T-helper 17 cell (primary cell): ENCODE results near the gene FAM111A. TPM values are rescaled to one million over a fixed set of nuclear protein-coding genes. Genes with fewer than 3 reads are reported as not detected.
"Not testable (repeated sequence)": the region's sequence is repeated elsewhere in the genome, so short reads cannot be mapped to it uniquely, and the experiment has no call there.

Source experiments
- ATAC-seq: fragments of 150-1000 bp; cut with Tn5 transposase; 2 replicates; pipeline ENCODE4 v1.10.0; 2021; ENCODE audit warnings: mild to moderate bottlenecking, moderate library complexity
- DNase-seq, 3 donors: peaks; one replicate each; pipeline versions ENCODE4 v3.0.0 to v3.0.0-alpha.2; 2020 to 2021
- H3K9me3 ChIP-seq: one replicate; pipeline ENCODE4 v1.7.0; 2013; ENCODE audit warnings: low read length, mild to moderate bottlenecking; ENCODE audit not compliant: control insufficient read depth, poor library complexity, severe bottlenecking
- H3K27ac Mint-ChIP-seq: one replicate; pipeline ENCODE4 v1.8.0; 2022; ENCODE audit warnings: mild to moderate bottlenecking, moderate library complexity, mixed read lengths
- H3K27me3 Mint-ChIP-seq: one replicate; pipeline ENCODE4 v1.8.0; 2022; ENCODE audit warnings: mixed read lengths
- H3K36me3 Mint-ChIP-seq: one replicate; pipeline ENCODE4 v1.8.0; 2022; ENCODE audit warnings: low read depth, mixed read lengths
- H3K4me1 Mint-ChIP-seq: one replicate; pipeline ENCODE4 v1.8.0; 2022; ENCODE audit warnings: mild to moderate bottlenecking, mixed read lengths
- H3K4me3 Mint-ChIP-seq: one replicate; pipeline ENCODE4 v1.8.0; 2022; ENCODE audit warnings: mild to moderate bottlenecking, moderate library complexity, mixed read lengths
- total RNA-seq, 4 donors: library from RNA in 2 of 4; stranded (reverse) in 2 of 4; gene quantifications; one replicate each; pipeline ENCODE4 v1.2.3 and lab custom pipeline; 2022 to 2026

The FAM111A gene, protein sequence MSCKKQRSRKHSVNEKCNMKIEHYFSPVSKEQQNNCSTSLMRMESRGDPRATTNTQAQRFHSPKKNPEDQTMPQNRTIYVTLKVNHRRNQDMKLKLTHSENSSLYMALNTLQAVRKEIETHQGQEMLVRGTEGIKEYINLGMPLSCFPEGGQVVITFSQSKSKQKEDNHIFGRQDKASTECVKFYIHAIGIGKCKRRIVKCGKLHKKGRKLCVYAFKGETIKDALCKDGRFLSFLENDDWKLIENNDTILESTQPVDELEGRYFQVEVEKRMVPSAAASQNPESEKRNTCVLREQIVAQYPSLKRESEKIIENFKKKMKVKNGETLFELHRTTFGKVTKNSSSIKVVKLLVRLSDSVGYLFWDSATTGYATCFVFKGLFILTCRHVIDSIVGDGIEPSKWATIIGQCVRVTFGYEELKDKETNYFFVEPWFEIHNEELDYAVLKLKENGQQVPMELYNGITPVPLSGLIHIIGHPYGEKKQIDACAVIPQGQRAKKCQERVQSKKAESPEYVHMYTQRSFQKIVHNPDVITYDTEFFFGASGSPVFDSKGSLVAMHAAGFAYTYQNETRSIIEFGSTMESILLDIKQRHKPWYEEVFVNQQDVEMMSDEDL
- total RNA-seq (10 to 100 TPM; 60.5 to 63.6 TPM), total RNA-seq (lab: John Stamatoyannopoulos, UW) (113 to 141 reads per million in 2 donors)

DNA sequence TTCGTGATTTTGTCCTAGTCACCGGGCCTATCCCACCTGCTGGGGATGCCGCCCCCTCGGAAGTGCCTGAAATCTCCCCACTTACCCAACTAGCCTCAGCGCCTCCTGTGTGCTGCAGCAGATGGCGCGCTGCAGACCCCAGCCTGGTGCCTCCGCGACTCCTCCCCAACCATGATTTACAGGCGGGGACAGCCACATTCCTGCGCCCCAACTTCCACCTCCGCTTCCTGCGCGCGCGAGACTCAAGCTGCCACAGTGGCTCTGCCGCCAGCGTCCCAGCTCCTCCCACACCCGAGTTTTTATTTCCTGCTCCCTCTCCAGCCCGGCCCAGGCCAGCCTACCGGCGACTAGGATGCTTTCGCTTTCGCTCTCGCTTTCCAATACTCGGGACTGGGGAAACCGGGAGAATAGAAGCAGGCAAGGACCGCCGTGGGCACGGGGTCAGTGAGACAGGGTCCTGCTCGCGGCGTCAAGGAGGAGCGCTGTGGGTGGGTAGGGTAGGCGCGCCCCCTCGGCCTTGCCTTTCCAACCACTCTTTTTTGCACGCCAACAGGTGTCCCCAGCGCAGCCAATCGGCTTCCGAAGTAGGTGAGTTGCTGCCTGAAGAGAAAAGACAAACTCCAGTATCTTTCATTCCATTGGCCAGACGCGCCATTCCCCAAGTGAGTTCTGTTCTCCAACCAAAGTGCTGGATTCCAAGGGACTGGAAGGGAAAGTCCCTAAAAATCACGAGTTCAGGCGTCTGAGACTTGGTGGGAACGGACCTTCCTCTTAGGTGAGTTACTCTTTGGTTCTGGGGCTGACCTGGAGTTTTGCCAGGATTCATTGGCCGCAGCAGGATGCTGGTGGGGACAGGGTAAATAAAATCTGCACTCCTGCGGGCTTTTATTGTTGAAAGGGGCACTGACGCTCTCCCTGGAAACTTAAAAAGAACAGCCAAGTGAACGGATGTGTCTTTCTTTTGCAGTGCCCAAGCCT lies at the start of gene FAM111A:
FAM111A (plus strand) TSS at position 327 of the 978 bp plus-strand sequence. CDS start 6,017 bp downstream, outside the sequence.
- peak within 1 kb of the TSS; percentile 98 for H3K27ac Mint-ChIP-seq
- H3K4me1 Mint-ChIP-seq: peaks cover 44% of the 10 kb centered on the region
- no peaks in the 10 kb centered on the region for H3K27me3 Mint-ChIP-seq
- DNase-seq: peak; percentile 72 to 86 (median 82)
- ATAC-seq: peak; percentile 90
- peak within 1 kb of the TSS; percentile 99 for H3K4me3 Mint-ChIP-seq
- H3K36me3 Mint-ChIP-seq: no peaks in the 10 kb centered on the region
- no peaks in the 10 kb centered on the region for H3K9me3 ChIP-seq

DNA sequence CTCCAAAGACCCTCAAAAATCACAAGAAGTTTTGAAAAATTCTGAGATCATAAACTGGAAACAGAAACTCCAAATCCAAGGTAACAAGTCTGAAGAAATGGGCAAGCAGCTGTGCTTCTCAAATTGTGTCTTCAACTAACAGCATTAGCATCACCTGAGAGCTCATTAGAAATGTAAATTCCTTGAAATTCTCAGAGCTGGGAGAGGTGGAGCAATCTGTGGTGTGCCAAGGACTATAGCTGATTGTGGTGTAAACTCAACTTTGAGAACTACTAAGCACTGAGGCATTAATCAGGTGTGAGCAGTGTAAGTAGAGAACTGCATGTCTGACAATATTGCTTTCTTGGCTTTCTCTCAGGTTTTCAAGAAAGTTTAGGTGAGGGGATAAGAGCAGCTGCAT lies 49.1 kb upstream of the FAM111A start:
- not testable (repeated sequence) for ATAC-seq, H3K9me3 ChIP-seq, H3K36me3 Mint-ChIP-seq, H3K4me3 Mint-ChIP-seq, DNase-seq, H3K4me1 Mint-ChIP-seq, H3K27ac Mint-ChIP-seq
- H3K27me3 Mint-ChIP-seq: peaks cover 36% of the 10 kb centered on the region

DNA sequence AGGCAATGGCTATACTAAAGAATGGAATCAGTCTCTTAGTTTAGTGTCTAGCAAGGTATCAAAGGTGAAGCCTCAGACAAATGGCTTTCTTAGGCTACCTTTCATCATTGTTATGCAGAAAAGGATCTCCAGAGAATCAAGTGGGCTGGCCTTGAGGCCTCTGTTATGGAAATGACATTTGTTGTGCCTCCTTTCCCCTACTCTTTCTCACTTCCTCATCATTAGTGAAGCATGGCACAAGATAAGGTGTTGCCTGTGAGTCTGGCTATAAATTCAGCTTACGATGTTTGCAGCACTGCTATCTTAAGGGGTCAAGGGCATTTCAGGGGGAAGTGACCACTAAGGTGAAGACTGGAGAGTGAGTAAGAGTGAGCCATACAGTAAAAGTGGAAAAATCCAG lies 47.4 kb upstream of the FAM111A start:
- DNase-seq, H3K4me3 Mint-ChIP-seq, H3K4me1 Mint-ChIP-seq, H3K36me3 Mint-ChIP-seq, H3K9me3 ChIP-seq, H3K27ac Mint-ChIP-seq: not testable (repeated sequence)
- ATAC-seq: peak; percentile 50
- H3K27me3 Mint-ChIP-seq: peaks cover 39% of the 10 kb centered on the region

DNA sequence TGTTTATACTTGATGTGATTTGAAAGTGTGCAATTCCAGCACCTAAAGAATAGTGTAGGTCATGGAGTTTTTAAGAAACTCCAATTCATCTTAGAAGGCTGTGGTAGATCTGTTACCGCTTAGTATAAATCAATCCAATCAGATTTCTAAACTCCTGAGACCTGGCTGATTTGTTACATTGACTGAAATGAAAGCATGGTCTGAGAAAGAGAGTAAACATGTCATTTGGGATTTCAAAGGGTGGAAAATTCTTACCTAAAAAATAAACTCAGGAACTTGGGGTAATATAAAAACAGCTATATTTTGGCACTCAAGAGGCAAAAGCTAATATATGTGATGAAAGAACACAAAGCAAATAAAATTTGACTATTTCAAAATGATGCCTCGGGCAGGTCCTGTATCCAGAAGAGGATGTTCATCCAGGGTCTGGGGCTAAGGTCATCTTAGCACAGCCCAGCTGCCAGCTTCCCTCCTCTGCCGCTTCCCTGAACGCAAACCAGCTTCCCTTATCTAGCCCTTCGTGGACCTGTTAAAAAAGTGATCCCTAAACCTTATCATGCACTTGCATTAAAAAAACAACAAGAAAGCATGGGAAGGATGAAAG lies 46.6 kb upstream of the FAM111A start:
- H3K4me1 Mint-ChIP-seq, H3K4me3 Mint-ChIP-seq, H3K27ac Mint-ChIP-seq, DNase-seq, H3K9me3 ChIP-seq, ATAC-seq, H3K36me3 Mint-ChIP-seq: not testable (repeated sequence)
- peaks cover 46% of the 10 kb centered on the region for H3K27me3 Mint-ChIP-seq

DNA sequence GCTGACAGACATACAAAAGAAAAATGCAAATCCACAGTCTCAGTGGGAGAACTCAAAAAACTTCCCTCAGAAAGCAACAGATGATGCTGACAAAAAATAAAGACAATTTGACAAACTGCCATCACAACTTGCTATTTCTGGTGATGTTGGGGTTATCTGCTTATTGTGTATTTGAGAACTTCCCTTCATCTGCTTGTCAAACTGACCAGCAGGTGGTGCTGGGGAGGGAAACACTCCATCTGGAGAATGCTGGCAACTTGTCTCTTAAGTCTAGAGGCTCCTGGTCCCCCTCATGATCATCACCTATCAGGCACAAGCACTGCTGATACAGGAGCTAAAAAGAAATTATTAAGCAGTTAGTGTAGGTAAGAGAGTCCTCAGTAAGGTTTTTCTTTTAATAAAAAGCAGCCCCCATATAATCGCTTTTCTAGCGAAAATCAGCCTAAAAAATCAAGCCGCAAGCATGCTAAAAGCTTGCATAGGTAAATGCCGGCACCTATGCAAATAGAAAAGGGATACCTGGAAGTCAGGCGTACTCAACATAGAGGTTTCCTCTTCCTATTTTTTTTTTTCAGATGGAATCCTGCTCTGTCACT lies 45.4 kb upstream of the FAM111A start:
- ATAC-seq (peak; percentile 78), DNase-seq (peak; percentile 41 to 59 (median 49))
- Mint-ChIP-seq H3K4me3 (no peak overlapping the region), H3K4me1 (peaks cover 12% of the 10 kb centered on the region), H3K36me3 (no peaks in the 10 kb centered on the region), H3K27ac (no peak overlapping the region), H3K27me3 (peaks cover 37% of the 10 kb centered on the region)
- H3K9me3 ChIP-seq: no peaks in the 10 kb centered on the region

DNA sequence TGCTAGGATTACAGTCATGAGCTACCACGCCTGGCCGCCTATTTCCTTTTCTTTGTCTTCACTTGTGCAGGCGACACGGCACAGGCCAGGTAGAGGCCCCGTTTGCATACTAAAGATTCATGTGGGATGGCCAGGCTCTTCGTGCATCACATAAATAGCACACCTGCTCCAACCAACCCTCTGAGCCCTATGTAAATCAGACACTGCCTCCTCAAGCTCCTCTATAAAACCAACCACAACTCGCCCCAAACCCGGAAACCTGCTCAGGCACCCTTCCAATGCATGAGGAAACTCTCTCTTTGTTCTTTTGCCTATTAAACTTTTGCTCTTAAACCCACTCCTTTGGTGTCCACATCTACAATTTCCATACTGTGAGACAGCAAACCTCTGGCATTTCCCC lies 44.7 kb upstream of the FAM111A start:
- DNase-seq, H3K27ac Mint-ChIP-seq, H3K36me3 Mint-ChIP-seq, ATAC-seq, H3K9me3 ChIP-seq: not testable (repeated sequence)
- H3K27me3 Mint-ChIP-seq: peaks cover 31% of the 10 kb centered on the region
- peak overlapping the region; percentile 52 for H3K4me3 Mint-ChIP-seq
- peaks cover 16% of the 10 kb centered on the region for H3K4me1 Mint-ChIP-seq

DNA sequence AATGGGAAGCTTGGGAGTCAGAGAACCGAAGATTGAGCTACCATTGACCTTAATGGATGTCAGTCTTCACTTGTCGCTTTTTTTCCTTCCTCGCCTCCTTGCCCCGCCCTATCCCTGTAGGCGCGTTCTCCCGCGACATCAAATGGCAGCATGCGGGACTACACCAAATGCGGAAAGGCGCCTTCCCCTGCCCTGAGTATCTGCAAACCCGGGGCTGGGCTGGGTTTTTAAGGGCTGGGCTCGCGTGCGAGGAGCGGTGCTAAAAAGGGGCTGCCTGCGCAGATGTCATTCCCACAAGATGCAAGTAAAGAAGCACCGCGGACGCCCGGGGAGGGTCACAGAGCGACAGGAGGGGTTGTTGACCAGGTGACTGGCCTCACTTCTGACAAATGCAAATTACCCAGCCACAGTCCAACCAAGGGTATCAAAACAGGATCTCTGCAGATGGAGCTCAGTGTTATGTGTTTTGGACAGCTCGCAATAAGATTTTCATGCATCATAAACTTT lies 40.3 kb upstream of the FAM111A start:
- H3K36me3 Mint-ChIP-seq: no peaks in the 10 kb centered on the region
- peaks cover 32% of the 10 kb centered on the region for H3K4me1 Mint-ChIP-seq
- H3K4me3 Mint-ChIP-seq: peak overlapping the region; percentile 86
- DNase-seq (peak; percentile 28 to 38 (median 30)), ATAC-seq (peak; percentile 64)
- no peaks in the 10 kb centered on the region for H3K9me3 ChIP-seq
- no peak overlapping the region for H3K27ac Mint-ChIP-seq
- peaks cover 24% of the 10 kb centered on the region for H3K27me3 Mint-ChIP-seq

DNA sequence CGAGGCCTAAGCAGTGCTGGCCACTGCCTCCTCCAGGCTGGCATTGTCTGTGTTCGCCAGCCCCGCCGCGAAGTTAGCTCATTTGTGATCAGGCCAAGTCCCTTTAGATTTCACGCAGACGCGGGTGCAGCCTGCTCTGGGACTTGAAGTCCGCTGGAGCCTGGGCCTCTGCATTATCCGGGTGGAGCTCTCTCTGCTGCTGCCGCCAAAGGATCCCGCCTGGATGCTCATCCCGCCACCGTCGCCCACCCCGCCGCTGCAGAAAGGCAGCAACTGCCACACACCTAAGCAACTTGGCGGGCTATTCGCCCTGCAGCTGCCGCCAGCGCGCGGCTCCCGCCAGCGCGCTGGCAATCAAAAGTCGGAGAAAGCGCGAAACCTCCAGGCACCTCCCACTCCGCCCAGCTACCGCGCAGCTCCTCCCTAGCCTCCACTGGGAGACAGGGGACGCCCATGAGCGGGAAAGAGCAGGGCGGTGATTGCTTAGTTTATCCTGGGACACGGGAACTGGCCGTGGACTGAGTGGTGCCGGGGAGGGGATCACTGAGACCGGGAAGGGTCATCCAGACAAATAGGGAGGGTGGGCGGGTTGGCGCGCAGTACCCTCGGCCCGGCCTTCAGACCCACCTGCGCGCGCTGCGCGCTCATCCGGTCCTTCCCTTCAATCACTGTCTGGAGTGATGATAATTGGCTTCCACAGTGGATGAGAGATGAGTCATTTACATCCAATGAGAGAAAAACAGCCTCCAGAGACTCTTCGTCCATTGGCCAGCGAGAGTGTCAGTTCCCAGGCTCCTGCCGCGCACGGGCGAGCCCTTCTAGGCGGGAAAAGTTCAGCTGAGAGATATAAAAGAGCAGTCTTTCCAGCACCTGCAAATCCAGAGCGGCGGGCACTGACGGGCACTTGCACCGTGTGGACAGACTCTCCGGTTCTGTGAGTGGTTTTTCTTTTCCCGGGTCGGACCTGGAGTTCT lies 36.0 kb upstream of the FAM111A start, which contains the start of gene FAM111B:
FAM111B (plus strand) TSS at position 875 of the 974 bp plus-strand sequence. CDS start 2,389 bp downstream, outside the sequence.
- ATAC-seq (peak; percentile 88), DNase-seq (peak; percentile 32 to 64 (median 38))
- H3K9me3 ChIP-seq: no peaks in the 10 kb centered on the region
- peak within 1 kb of the TSS; percentile 95 for H3K4me3 Mint-ChIP-seq
- H3K4me1 Mint-ChIP-seq: peaks cover 43% of the 10 kb centered on the region
- H3K36me3 Mint-ChIP-seq: no peaks in the 10 kb centered on the region
- no peaks in the 10 kb centered on the region for H3K27me3 Mint-ChIP-seq
- H3K27ac Mint-ChIP-seq: peak within 1 kb of the TSS; percentile 76

DNA sequence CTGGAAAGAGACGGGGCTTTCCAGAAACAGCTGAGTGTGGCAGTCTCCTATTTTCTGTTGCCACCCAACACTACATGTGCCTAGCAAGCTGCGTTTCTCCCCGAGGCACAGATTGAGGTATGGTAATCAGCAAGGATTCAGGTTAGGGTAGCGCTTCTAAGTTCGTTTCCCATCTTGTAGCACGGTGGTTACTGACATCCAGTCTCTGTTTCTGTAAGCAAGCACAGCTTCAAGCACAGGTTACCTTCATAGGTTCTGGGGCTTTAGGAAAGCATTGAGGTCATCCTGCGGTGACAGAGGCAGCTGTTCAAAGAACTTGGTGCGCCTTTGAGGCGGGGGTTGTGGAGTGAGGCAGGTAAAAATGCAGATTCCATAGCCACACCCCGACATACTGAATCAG lies 34.9 kb upstream of the FAM111A start:
- H3K4me1 Mint-ChIP-seq: peaks cover 40% of the 10 kb centered on the region
- H3K36me3 Mint-ChIP-seq, H3K27me3 Mint-ChIP-seq, H3K9me3 ChIP-seq, DNase-seq: not testable (repeated sequence)
- H3K27ac Mint-ChIP-seq: peak overlapping the region; percentile 76
- peak overlapping the region; percentile 95 for H3K4me3 Mint-ChIP-seq
- peak; percentile 38 for ATAC-seq

DNA sequence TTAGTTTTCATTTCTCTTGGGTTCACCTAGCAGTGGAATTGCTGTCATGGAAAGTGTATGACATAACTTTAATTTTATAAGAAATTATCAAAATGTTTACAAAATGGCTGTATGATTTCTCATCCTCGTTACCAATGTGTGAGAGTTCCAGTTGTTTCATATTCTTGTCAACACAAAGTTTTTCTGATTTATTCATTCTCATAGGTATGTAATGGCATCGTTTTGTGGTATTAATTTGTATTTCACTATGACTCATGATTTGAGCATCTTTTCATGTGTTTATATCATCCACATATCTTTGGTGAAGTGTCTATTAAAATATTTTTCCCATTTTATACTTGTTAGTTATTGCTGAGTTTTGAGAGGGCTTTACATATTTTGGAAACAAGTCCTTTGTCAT lies 30.2 kb upstream of the FAM111A start:
- H3K27ac Mint-ChIP-seq: peak overlapping the region; percentile 46
- ATAC-seq (no peak), DNase-seq (no peak)
- no peaks in the 10 kb centered on the region for H3K36me3 Mint-ChIP-seq
- no peak overlapping the region for H3K4me3 Mint-ChIP-seq
- no peaks in the 10 kb centered on the region for H3K27me3 Mint-ChIP-seq
- peaks cover 3% of the 10 kb centered on the region for H3K9me3 ChIP-seq
- peaks cover 22% of the 10 kb centered on the region for H3K4me1 Mint-ChIP-seq

DNA sequence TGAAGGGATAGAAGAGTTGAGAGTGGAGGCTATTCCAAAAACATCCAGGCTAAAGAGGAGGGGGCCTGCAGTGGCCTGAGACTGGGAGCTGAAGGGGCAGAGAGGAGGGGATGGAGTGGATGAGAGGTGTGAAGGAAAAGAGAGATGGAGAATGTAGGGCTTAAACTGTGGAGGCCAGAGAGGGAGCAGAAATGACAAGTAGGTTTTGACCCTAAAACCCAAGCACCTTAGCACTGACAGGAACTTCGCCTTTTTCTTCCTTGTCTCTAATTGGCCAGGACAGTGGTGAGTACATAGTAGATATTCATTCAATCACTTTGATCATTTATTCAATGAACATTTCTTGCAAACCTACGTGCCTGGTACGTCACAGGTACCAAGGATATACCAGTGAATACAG lies 28.3 kb upstream of the FAM111A start:
- no peak for ATAC-seq

More for the DNA sequence above, 28.3 kb upstream of the FAM111A start:
- Mint-ChIP-seq H3K27ac (no peak overlapping the region), H3K4me3 (no peak overlapping the region), H3K36me3 (no peaks in the 10 kb centered on the region), H3K27me3 (no peaks in the 10 kb centered on the region), H3K4me1 (peaks cover 10% of the 10 kb centered on the region)
- peaks cover 3% of the 10 kb centered on the region for H3K9me3 ChIP-seq
- DNase-seq: no peak
